Ovary (tissue), 3 donors: Measurements from ENCODE around the gene KIF5A.

Experiments
- CTCF ChIP-seq, 3 donors: fragments of 450-650 bp in 2 of 3; fragments of 200-600 bp in 1 of 3; IDR thresholded peaks; one replicate each; pipeline versions ENCODE4 v1.5.1 to v1.8.0; 2016 to 2022; ENCODE audit warnings: antibody characterized with exemption in 3 of 3, mild to moderate bottlenecking in 1 of 3
- POLR2A ChIP-seq: fragments of 450-650 bp; IDR thresholded peaks from one replicate; pipeline ENCODE4 v1.6.1; 2017; ENCODE audit warnings: antibody characterized with exemption, mild to moderate bottlenecking, moderate library complexity
- donor health status: DM: no; HTN: no; CAD: no.

GRCh38 chr12:57624441-57625220 is 74.8 kb downstream of the KIF5A start:
- TF ChIP-seq CTCF (IDR thresholded peaks at IDR 0.05) (no peak), POLR2A (no peak)
